Stimulated activated CD4-positive, alpha-beta T cell treated with anti-CD3 and anti-CD28 coated beads, Interleukin-4, amount 100 ng/mL, for 1 hour (primary cell): ENCODE measurements around the gene MUSK.
"Not testable (repeated sequence)": the region's sequence is repeated elsewhere in the genome, so short reads cannot be mapped to it uniquely, and the experiment has no call there.

Source experiments
- DNase-seq: peaks from one replicate; pipeline ENCODE4 v3.0.0-alpha.2; 2020

MUSK gene

GRCh38 chr9:110668570-110669167 is at the start of gene MUSK:
Gene MUSK (plus strand): TSS chr9:110668791. CDS start chr9:110668905, 114 bp downstream.
- no peak for DNase-seq

DNA sequence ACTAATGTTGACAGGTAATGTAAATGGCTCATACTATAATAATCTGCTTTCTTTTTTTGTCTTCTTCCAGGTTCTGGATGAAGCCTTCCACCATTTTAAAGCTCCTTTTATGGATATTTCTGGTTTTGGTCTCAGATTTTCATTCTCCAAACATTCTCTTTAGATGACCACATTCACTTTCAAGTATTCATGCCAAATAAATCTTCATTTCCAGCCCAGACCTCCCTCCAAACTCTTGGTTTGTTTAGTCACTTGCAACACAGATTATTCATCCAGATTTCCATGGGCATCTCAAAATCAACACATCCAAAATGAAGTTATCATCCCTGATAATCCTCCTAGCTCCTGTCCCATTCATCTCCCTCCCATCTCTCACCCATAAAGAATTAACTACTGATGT is 48.8 kb upstream of the MUSK start:
- DNase-seq = no peak

GRCh38 chr9:110620726-110621125 is 47.9 kb upstream of the MUSK start:
- no peak for DNase-seq

GRCh38 chr9:110622368-110622767 is 46.2 kb upstream of the MUSK start:
- DNase-seq = no peak

DNA sequence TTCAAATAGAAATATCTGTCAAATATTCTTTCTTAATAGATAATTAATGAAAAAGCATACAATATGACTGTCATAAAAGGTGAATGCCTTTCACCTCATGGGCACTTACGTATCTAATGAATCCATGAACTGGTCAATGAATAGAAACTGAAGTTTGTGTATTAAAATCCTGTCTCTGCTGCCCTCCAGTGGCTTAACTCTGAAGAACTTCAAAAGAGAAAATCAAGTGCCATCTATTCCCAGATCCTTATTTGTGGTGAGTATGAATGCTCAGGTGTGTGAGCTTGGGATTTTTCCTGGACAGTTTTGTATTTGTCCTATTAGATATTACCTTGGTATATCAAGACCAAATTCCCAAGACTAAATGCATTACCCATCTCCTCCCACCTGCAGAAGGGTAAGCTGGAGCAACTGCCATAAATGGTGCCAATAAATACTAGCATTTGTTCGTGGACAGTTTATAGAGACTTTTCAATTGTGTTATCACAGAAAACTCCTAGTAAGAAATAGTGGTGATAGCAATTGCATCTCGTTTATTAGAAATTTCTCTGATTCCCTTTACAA is 45.0 kb upstream of the MUSK start:
- DNase-seq = no peak

DNA sequence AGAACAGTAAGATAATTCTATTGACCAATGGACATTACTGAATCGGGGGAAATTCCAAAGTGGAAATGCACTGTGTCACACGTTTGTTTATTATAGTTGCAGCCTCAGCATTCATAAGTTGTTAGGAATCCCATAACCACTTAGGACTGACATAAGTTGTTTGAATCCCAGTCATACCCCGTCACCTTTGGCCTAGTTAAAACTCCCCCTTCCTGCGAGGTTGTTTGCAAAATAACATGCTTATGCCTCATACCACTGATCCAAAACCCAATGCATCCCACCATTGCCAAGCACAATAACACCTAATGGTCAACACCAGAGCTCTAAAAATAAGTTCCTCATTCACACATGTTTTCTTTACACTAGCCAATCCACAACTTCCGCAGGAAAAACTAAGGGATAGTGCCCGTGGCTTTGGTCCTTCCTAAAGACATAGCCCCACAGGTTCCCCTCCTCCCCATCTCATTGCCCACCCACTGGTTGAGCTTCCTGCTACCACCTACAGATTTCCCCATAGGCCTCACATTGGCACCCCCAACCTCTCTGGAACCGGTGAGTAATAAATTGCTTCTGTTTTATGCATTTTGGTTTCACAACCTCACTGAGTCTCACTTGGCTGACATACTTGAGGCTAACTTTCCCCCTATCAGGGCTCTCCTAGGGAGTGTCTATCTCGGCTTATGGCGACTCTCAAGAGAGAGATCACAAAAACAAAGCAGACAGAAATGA is 42.3 kb upstream of the MUSK start:
- no peak for DNase-seq

GRCh38 chr9:110635589-110635988 is 33.0 kb upstream of the MUSK start:
- DNase-seq = no peak

- DNase-seq = no peak
Observed at GRCh38 chr9:110638381-110638954, 30.1 kb upstream of the MUSK start.

GRCh38 chr9:110640736-110641135 is 27.9 kb upstream of the MUSK start:
- DNase-seq = no peak

- no peak for DNase-seq
Observed at GRCh38 chr9:110641293-110641692, 27.3 kb upstream of the MUSK start.

DNA sequence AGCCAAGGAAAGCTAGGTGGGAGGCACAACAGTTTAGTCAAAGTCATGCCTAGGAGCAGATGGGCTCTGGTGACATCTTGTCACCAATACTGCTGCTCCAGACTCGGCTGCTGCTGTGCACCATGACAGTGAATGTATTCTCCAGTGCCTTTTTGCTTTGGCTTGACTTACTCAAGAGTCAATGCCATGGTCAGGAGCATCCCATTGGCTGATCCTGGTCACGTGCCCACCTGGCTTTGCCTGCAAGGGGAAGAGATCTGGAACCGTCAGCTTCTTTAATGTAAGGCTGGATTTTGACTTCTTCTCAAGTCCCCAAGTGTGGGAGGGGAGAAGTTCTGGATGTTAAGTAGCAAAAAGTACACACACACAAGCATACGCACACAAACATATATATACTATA is 19.9 kb upstream of the MUSK start:
- no peak for DNase-seq

- no peak for DNase-seq
Observed at GRCh38 chr9:110650261-110650660, 18.3 kb upstream of the MUSK start.

DNA sequence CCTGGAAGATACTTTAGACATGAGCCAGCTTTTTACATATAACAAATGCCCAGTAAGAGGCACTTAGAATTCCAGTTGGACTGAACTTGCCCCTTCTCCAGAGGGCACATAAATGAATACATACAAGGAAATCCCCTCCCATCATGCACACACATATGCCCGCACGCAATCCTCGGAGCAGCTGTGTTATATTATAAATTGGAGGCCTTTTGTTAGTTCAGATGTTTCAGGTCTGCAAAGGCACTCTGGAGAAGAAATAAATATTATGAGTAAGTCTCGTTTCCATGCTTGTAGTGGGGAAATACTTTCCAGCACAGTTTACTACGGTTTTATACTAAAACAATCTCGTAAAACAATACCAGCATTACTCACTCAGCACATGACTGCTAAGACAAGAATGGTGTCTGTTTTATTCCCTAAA is 17.6 kb upstream of the MUSK start:
- no peak for DNase-seq

- no peak for DNase-seq
Observed at GRCh38 chr9:110655754-110656641, 12.6 kb upstream of the MUSK start.

DNA sequence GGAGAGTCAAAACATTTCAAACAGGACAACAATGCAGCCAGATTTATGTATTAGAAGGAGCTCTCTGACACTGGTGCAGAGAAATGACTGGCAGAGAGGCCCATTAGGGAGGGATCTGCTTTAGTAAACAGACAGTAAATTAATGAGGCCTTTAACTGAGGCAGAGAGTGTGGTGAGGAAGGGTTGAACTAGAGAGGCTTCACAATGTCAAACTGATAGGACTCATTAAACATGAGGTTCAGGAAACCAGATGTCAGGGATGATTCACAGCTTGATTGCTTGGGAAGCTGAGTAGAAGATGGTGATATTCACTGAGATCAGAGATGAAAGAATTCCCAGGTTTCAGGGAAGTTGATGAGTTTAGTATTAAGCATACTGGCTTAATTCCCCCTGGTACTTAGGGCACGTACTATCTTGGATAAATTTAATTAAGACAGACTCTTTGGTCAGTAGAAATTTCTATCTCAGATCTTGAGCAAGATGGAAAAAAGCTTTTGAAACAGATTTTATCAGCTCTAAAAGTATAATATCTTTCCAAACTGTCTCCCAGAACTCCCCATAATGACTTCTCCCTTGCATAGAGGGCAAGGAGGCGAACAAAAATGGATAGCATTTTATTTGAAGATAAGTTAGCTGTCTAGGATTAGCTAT is 8.6 kb upstream of the MUSK start:
- DNase-seq = no peak

GRCh38 chr9:110669433-110669832 is 842 bp downstream of the MUSK start:
- DNase-seq = no peak

DNA sequence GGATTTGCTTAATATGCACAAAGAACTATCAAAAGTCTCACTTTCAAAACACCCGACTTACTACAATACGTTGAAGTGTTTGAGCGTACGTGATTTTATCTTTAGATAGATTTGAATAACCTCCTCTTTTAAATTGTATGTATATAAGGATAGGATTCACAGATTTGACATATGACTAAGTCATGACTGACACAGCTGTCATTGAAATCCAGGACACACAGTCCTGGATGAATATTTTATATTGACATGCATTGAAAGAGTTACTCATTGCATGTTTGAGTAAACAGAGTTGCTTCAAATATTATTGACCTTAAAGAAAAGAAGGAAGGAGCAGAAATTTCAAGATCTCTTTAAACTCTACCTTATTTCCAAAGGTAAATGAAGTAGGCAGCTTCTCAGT is 3.3 kb downstream of the MUSK start:
- DNase-seq = no peak

DNA sequence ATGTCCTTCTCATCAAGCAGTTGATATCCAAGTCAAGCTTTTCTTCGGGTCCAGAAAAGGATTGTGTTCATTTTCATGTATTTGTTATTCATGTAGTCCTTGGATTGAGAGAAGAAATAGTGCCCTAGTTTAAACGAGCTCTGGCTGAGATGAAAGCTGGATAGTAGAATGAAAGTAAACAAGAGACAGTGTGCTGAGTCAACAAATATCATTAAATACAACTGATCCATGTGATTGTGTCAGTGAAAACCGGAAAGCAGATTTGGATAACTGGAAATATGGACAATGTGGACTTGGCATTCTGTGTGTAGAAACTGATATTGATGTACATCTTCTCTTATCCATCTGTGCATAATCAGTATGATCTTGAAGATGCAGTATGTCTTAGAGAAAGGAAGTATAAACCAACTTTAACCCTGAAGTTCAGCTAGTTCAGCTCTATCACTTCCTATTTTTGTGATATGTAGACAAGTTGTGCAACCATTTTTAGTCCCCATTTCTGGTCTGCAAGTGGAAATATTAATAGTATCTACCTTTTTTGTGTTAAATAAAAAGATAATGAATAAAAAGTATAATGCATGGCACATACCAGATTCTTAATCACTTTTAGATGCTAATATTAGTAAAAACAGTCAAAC is 4.4 kb downstream of the MUSK start:
- no peak for DNase-seq

GRCh38 chr9:110687497-110687896 is 18.9 kb downstream of the MUSK start:
- DNase-seq = no peak

- DNase-seq = no peak
Observed at GRCh38 chr9:110688329-110688728, 19.7 kb downstream of the MUSK start.

DNA sequence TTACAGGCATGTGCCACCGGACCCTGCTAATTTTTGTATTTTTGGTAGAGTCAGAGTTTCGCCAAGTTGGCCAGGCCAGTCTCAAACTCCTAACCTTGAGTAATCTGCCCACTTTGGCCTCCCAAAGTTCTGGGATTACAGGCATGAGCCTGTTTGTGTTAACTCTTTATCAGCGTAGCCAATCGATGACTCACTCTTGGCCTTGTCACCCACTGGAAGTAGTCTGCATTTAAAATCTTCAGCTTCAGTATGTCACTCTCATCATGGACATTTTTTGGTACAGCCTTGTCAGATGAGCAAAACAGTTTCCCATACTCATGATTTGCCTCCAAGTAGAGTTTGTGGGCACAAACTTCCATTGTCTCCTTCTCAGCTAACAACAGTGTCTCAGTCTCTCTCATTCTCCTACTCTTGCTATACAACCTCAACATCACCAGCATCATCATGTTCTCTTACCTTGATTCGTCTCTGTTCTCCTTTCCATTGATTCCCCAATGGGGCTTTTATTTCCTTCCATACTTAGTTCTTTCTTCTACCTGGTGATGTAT is 22.5 kb downstream of the MUSK start:
- no peak for DNase-seq

DNA sequence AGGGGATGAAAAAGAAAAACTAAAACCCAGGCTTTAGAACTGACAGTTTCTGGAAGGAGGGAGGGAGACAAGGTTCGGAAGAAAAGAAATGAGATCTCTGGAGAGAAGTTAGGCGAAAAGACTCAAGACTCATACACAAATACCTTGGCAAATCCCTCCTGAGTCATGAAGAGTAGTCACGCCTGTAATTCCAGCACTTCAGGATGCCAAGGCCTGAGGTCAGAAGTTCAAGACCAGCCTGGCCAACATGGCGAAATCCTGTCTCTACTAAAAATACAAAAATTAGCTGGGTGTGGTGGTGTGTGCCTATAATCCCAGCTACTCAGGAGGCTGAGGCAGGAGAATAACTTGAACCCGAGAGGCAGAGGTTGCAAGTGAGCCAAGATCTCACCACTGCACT is 27.3 kb downstream of the MUSK start:
- DNase-seq = not testable (repeated sequence)
